Left ventricle myocardium superior (tissue), 1 donor: Measurements from ENCODE around the gene LHX3. TPM values are rescaled to one million over a fixed set of nuclear protein-coding genes. Genes with fewer than 3 reads are reported as not detected.

Experiments used
- ATAC-seq: fragments of 200-7000 bp; cut with Tn5 transposase; one replicate; pipeline ENCODE4 v1.9.1; 2020; ENCODE audit warnings: mild to moderate bottlenecking, moderate library complexity
- DNase-seq: peaks from one replicate; pipeline ENCODE4 v3.0.0-alpha.2; 2020
- intact Hi-C: fragments of 100-400 bp; cut with micrococcal nuclease; formaldehyde crosslinking; loops from one replicate; pipeline ENCODE4 v1.11.0; 2022
- total RNA-seq: library from RNA; stranded (reverse); fragmentation: NEBNext Ultra II Directional; extraction: Animal tissue kit (Norgen Biotek cat#: 25700); gene quantifications from one replicate; pipeline ENCODE4 v1.2.1, GENCODE V29; 2021
- donor health status: DM: no; HTN: yes; CAD: no; lungs with severe emphysema.

The LHX3 gene
- total RNA-seq, 1 donor from 2014 or later = not detected

GRCh38 chr9:136149337-136149736 lies 55.6 kb downstream of the LHX3 start:
- intact Hi-C loops = no loop called here

GRCh38 chr9:136148766-136149165 lies 56.2 kb downstream of the LHX3 start:
- intact Hi-C loops = no loop called here
- ATAC-seq = no peak

More at GRCh38 chr9:136149337-136149736, 55.6 kb downstream of the LHX3 start:
- ATAC-seq (no peak), DNase-seq (no peak)

GRCh38 chr9:136147890-136148714 lies 56.8 kb downstream of the LHX3 start:
- DNase-seq = no peak
- no peak for ATAC-seq
- intact Hi-C loops = no loop called here

More at GRCh38 chr9:136148766-136149165, 56.2 kb downstream of the LHX3 start:
- no peak for DNase-seq

GRCh38 chr9:136147038-136147889 lies 57.7 kb downstream of the LHX3 start:
- DNase-seq (no peak), ATAC-seq (no peak)
- intact Hi-C loops = no loop called here

Other genes starting within 250 kb of the LHX3 start
- gene UBAC1, start 243.8 kb downstream of the LHX3 start, total RNA-seq = 116 TPM
- 39.1 TPM for gene NACC2, start 109.8 kb downstream of the LHX3 start, total RNA-seq
- 16.6 TPM for gene TMEM250, start 86.3 kb downstream of the LHX3 start, total RNA-seq
- 8.7 TPM for gene QSOX2, start 40.7 kb upstream of the LHX3 start, total RNA-seq
- gene CCDC187, start 99.0 kb upstream of the LHX3 start, total RNA-seq = not detected
- 61.7 TPM for gene GPSM1, start 122.4 kb upstream of the LHX3 start, total RNA-seq
- gene DNLZ, start 158.6 kb upstream of the LHX3 start, total RNA-seq = 40.2 TPM
- gene CARD9, start 168.5 kb upstream of the LHX3 start, total RNA-seq = 0.79 TPM
- gene SNAPC4, start 195.0 kb upstream of the LHX3 start, total RNA-seq = 4.4 TPM
- gene ENTR1, start 205.5 kb upstream of the LHX3 start, total RNA-seq = 23.3 TPM
- gene PMPCA, start 205.5 kb upstream of the LHX3 start, total RNA-seq = 77.8 TPM
- 12.1 TPM for gene INPP5E, start 234.7 kb upstream of the LHX3 start, total RNA-seq